Activated naive CD4-positive, alpha-beta T cell treated with anti-CD3 and anti-CD28 coated beads, Interleukin-2, amount 50 U/mL, for 24 hours (primary cell): ENCODE measurements around the gene ADGRF1.
"Not testable (repeated sequence)": the region's sequence is repeated elsewhere in the genome, so short reads cannot be mapped to it uniquely, and the experiment has no call there.

Source experiments
- H3K27ac Mint-ChIP-seq: one replicate; pipeline ENCODE4 v1.8.0; 2021; ENCODE audit warnings: mild to moderate bottlenecking, mixed read lengths
- H3K27me3 Mint-ChIP-seq: one replicate; pipeline ENCODE4 v1.8.0; 2021; ENCODE audit warnings: mixed read lengths
- H3K36me3 Mint-ChIP-seq: one replicate; pipeline ENCODE4 v1.8.0; 2021; ENCODE audit warnings: mixed read lengths
- H3K4me1 Mint-ChIP-seq: one replicate; pipeline ENCODE4 v1.8.0; 2021; ENCODE audit warnings: mixed read lengths
- H3K4me3 Mint-ChIP-seq: one replicate; pipeline ENCODE4 v1.8.0; 2021; ENCODE audit warnings: mild to moderate bottlenecking, mixed read lengths
- H3K9me3 Mint-ChIP-seq: one replicate; pipeline ENCODE4 v1.8.0; 2021; ENCODE audit warnings: mixed read lengths

Gene ADGRF1

GRCh38 chr6:47009583-47009982 is 32.5 kb downstream of the ADGRF1 start:
- H3K27ac Mint-ChIP-seq = no peak overlapping the region
- H3K4me1 Mint-ChIP-seq = no peaks in the 10 kb centered on the region
- H3K9me3 Mint-ChIP-seq = peaks cover 9% of the 10 kb centered on the region
- H3K4me3 Mint-ChIP-seq = no peak overlapping the region
- H3K27me3 Mint-ChIP-seq = peaks cover 3% of the 10 kb centered on the region
- H3K36me3 Mint-ChIP-seq = no peaks in the 10 kb centered on the region

DNA sequence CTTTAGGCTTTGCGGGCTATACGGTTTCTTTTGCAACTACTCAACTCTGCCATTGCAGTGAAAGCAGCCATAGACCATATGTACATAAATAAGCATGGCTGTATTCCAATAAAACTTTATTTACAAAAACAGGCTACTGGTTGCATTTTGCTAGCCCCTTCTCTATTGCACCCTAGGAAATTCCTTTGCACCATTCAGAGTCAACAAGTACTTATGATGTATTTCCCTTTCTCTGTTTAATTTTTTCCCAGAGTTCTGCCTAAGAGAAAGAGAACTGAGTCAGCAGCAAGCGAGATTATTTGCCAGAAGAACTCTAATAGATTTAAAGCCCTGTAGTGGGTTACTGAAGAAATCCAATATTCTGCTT is 33.8 kb downstream of the ADGRF1 start:
- Mint-ChIP-seq H3K27me3 (peaks cover 2% of the 10 kb centered on the region), H3K36me3 (no peaks in the 10 kb centered on the region), H3K4me3 (no peak overlapping the region), H3K9me3 (peaks cover 4% of the 10 kb centered on the region), H3K4me1 (no peaks in the 10 kb centered on the region), H3K27ac (no peak overlapping the region)

DNA sequence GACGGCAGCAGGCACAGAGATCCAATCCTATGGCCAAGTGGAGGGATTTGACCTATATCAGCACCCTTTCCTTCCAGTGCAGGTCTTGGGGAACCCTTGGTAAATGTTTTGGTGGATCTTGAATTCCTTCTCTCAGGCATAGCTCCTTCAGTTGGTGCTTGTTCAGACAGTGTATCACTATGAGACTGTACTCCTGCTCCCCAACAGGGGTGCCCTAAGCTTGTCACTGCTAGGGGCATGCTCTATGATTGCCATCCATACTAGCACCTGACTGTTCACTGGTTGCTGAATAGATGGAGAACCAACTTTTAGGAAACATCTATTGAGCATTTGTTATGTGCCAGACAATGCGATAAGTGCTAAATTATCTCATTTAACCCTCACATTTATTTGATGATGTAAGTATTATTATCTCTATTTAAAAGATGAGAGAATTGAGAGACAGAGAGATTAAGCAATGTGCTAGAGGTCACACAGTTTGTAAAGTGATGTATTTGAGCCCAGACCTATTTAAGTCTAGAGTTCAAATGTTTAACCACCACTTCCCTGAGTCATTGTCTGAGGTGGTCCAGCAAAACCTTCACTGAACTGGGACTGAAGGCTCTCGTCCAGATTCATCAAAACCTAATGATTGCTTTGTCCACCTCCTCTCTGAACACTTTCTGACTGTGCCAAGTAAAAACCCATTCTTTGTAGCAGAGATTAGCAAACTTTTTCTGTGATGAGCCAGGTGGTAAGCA is 34.3 kb downstream of the ADGRF1 start:
- Mint-ChIP-seq H3K36me3 (no peaks in the 10 kb centered on the region), H3K4me1 (no peaks in the 10 kb centered on the region), H3K9me3 (no peaks in the 10 kb centered on the region), H3K4me3 (no peak overlapping the region), H3K27me3 (peaks cover 2% of the 10 kb centered on the region), H3K27ac (no peak overlapping the region)

DNA sequence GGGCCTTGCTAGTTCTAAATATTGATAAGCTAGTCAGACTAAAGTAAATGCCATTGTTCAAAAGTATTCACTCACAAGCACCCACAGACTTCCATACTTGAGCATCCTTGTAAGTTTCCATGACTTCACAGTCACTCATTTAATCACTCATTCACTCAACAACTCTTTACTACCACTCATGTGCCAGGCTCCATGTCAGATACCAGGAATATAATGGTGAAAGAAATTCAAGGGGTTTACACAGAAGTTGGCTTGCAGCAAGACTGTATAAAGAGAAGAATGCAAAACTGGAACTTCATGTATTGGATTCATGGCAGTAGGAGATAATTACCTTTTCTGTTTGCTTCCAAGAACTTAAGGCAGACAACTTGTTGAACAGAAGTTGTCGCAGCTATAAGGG is 36.6 kb downstream of the ADGRF1 start:
- Mint-ChIP-seq H3K4me3 (no peak overlapping the region), H3K4me1 (no peaks in the 10 kb centered on the region), H3K27ac (no peak overlapping the region), H3K9me3 (no peaks in the 10 kb centered on the region), H3K27me3 (peaks cover 6% of the 10 kb centered on the region), H3K36me3 (no peaks in the 10 kb centered on the region)

DNA sequence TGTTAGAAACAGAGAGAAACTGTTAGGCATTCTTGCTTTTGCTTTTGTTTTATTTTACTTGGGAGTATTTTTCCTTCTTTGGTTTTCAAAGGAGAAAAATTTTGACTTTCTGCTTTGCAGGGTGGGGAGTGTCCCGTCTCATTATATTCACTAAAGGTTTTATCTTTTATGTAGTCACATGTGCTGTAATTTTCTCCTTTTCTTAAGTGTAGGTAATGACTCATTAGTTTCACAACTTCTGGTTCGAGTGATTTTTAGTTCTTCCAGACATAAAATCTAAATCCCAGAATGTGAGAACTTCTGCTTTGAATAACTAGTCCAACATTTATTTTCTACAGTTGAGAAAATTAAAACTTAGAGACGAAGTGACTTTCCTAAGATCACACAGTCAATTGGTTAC is 37.7 kb downstream of the ADGRF1 start:
- Mint-ChIP-seq H3K27me3 (peaks cover 6% of the 10 kb centered on the region), H3K4me1 (no peaks in the 10 kb centered on the region), H3K36me3 (no peaks in the 10 kb centered on the region)

DNA sequence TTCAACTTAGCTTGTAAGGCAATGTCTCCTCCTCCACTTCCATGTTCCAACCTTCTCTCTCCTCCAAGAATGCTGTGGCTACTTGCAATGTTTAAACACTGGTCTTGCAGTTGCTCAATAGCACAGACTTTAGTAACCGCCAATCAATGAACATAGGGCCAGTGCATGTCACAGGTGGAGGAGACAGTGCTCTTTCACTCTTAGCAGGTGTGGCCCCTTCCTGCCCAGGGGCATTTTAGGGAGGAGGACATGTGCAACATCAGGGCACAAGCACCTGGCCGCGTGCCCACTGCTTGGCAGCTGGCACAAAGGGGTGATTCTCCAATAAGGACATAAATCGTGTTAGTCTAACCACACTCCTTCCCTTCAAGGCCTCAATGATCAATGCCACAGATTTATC is 41.3 kb downstream of the ADGRF1 start:
- H3K27ac Mint-ChIP-seq = no peak overlapping the region
- H3K4me3 Mint-ChIP-seq = no peak overlapping the region
- H3K27me3 Mint-ChIP-seq = peaks cover 11% of the 10 kb centered on the region
- no peaks in the 10 kb centered on the region for H3K4me1 Mint-ChIP-seq
- no peaks in the 10 kb centered on the region for H3K9me3 Mint-ChIP-seq
- H3K36me3 Mint-ChIP-seq = no peaks in the 10 kb centered on the region

More for the DNA sequence above, 37.7 kb downstream of the ADGRF1 start:
- H3K27ac Mint-ChIP-seq = no peak overlapping the region
- no peaks in the 10 kb centered on the region for H3K9me3 Mint-ChIP-seq
- H3K4me3 Mint-ChIP-seq = no peak overlapping the region

GRCh38 chr6:46998436-46999017 is 43.6 kb downstream of the ADGRF1 start:
- H3K4me3 Mint-ChIP-seq = no peak overlapping the region
- H3K9me3 Mint-ChIP-seq = no peaks in the 10 kb centered on the region
- no peak overlapping the region for H3K27ac Mint-ChIP-seq
- H3K4me1 Mint-ChIP-seq = no peaks in the 10 kb centered on the region
- peaks cover 9% of the 10 kb centered on the region for H3K27me3 Mint-ChIP-seq
- no peaks in the 10 kb centered on the region for H3K36me3 Mint-ChIP-seq

- no peaks in the 10 kb centered on the region for H3K9me3 Mint-ChIP-seq
- H3K36me3 Mint-ChIP-seq = no peaks in the 10 kb centered on the region
- no peaks in the 10 kb centered on the region for H3K4me1 Mint-ChIP-seq
- H3K27me3 Mint-ChIP-seq = peaks cover 11% of the 10 kb centered on the region
- H3K27ac Mint-ChIP-seq = no peak overlapping the region
- H3K4me3 Mint-ChIP-seq = no peak overlapping the region
These were observed 44.5 kb downstream of the ADGRF1 start for GRCh38 chr6:46997646-46998045.

- no peaks in the 10 kb centered on the region for H3K36me3 Mint-ChIP-seq
- no peak overlapping the region for H3K27ac Mint-ChIP-seq
- no peak overlapping the region for H3K4me3 Mint-ChIP-seq
- H3K27me3 Mint-ChIP-seq = peaks cover 13% of the 10 kb centered on the region
- H3K4me1 Mint-ChIP-seq = no peaks in the 10 kb centered on the region
- no peaks in the 10 kb centered on the region for H3K9me3 Mint-ChIP-seq
These were observed 45.1 kb downstream of the ADGRF1 start for GRCh38 chr6:46996860-46997641.

GRCh38 chr6:46994933-46995332 is 47.2 kb downstream of the ADGRF1 start:
- Mint-ChIP-seq H3K27ac (no peak overlapping the region), H3K9me3 (no peaks in the 10 kb centered on the region), H3K36me3 (no peaks in the 10 kb centered on the region), H3K27me3 (peaks cover 13% of the 10 kb centered on the region), H3K4me3 (no peak overlapping the region), H3K4me1 (no peaks in the 10 kb centered on the region)

- Mint-ChIP-seq H3K27ac (no peak overlapping the region), H3K4me3 (no peak overlapping the region), H3K4me1 (no peaks in the 10 kb centered on the region), H3K36me3 (no peaks in the 10 kb centered on the region), H3K9me3 (no peaks in the 10 kb centered on the region), H3K27me3 (peaks cover 12% of the 10 kb centered on the region)
These were observed 48.3 kb downstream of the ADGRF1 start for GRCh38 chr6:46993846-46994245.

DNA sequence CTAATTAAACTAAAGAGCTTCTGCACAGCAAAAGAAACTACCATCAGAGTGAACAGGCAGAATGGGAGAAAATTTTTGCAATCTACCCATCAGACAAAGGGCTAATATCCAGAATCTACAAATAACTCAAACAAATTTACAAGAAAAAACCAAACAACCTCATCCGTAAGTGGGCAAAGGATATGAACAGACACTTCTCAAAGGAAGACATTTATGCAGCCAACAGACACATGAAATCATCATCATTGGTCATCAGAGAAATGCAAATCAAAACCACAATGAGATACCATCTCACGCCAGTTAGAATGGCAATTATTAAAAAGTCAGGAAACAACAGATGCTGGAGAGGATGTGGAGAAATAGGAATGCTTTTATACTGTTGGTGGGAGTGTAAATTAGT is 49.7 kb downstream of the ADGRF1 start:
- H3K9me3 Mint-ChIP-seq, H3K4me3 Mint-ChIP-seq: not testable (repeated sequence)

GRCh38 chr6:46990818-46991510 is 51.2 kb downstream of the ADGRF1 start:
- H3K36me3 Mint-ChIP-seq, H3K27me3 Mint-ChIP-seq, H3K9me3 Mint-ChIP-seq, H3K4me1 Mint-ChIP-seq, H3K4me3 Mint-ChIP-seq, H3K27ac Mint-ChIP-seq: not testable (repeated sequence)

More for the DNA sequence above, 49.7 kb downstream of the ADGRF1 start:
- H3K36me3 Mint-ChIP-seq, H3K4me1 Mint-ChIP-seq, H3K27me3 Mint-ChIP-seq, H3K27ac Mint-ChIP-seq: not testable (repeated sequence)

- Mint-ChIP-seq H3K27ac (no peak overlapping the region), H3K4me3 (no peak overlapping the region), H3K4me1 (no peaks in the 10 kb centered on the region), H3K27me3 (peaks cover 10% of the 10 kb centered on the region), H3K9me3 (no peaks in the 10 kb centered on the region), H3K36me3 (no peaks in the 10 kb centered on the region)
These were observed 52.0 kb downstream of the ADGRF1 start for GRCh38 chr6:46990031-46990644.

DNA sequence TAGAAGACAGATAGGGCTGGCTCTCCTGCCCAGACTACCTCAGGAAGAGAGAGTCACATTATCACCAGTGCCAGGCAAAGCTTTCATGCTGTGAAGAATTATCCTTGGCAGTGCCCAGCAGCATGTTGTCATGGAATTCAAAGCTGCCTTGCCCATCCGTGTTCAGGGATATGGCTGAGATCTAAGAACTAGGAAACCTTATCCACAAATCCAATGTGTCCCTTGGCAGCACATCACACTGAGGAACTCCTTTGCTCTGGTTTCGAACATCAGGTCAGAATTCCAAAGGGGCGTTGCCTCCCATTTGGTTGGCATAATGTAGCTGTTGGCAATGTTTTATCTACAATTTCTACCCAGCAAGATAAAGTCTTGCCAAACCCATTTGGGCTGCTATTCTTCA is 52.7 kb downstream of the ADGRF1 start:
- Mint-ChIP-seq H3K27me3 (peaks cover 11% of the 10 kb centered on the region), H3K4me3 (no peak overlapping the region), H3K4me1 (no peaks in the 10 kb centered on the region), H3K9me3 (no peaks in the 10 kb centered on the region), H3K36me3 (no peaks in the 10 kb centered on the region), H3K27ac (no peak overlapping the region)
